Fibroblast of gingiva (primary cell): ENCODE data around the gene PTRH2.
A peak's percentile ranks its signal among the peaks of the same experiment; 100 is the strongest.

ENCODE experiments used
- DNase-seq: peaks from one replicate; pipeline ENCODE4 v3.0.0-alpha.2; 2011; ENCODE audit warnings: low read depth

The PTRH2 gene

DNA sequence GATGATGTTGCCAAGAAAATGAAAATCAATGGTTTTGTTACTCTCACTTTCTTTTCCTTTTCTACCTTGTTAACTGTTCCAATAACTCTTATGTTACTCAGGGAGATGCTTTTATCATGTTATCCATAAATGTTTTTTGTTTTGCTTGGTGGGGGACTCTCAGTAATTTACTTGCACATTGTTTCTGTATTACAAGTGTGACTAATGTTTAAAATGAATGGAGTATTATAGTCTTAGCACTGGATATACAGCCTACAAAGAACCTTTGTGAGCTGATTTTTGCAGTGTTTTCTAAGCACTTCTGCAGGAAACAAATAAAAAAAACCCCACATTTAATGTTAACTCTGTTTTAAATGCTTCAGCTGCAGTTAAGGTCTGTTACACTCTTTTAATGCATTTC lies 12.3 kb upstream of the PTRH2 start:
- no peak for DNase-seq

GRCh38 chr17:59716427-59716826 lies 9.2 kb upstream of the PTRH2 start:
- no peak for DNase-seq

- DNase-seq, result no peak
Observed at GRCh38 chr17:59714255-59714654, 7.0 kb upstream of the PTRH2 start.

DNA sequence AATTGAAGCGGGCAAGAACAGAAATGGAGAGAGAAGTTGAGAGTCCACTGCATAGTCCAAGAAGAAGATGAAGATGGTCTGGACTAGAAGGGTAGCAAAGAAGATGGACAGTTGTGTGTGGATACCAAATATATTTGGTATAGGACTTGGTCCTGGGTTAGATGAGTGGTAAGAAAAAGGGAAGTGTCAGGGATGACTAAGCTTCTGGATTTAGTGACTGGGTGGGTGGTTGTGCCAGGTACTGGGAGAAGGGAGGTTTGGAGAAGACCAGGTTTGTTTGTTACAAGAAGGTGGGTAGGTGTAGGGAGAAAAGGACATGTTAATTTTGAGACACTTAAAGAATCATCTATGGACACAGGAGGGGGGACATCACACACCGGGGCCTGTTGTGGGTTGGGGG lies 5.6 kb upstream of the PTRH2 start:
- no peak for DNase-seq

DNA sequence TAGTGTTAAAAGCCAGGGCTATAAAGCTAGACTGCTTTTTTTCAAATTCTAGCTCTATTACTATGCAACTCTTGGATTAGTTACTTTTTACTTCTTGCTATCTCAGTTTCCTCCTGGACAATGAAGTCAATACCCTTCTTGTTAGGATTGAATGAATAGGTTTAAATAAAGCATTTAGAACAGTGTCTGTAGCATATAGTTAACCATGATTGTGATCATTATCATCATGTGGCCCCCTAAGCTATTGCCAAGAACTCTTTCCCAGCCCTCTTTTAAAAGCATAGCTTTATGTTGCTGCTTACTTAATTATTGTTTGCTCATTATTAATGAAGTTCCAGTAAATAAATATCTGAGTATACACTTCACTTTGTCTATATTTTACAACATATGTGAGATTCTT lies 4.7 kb upstream of the PTRH2 start:
- DNase-seq, result no peak

DNA sequence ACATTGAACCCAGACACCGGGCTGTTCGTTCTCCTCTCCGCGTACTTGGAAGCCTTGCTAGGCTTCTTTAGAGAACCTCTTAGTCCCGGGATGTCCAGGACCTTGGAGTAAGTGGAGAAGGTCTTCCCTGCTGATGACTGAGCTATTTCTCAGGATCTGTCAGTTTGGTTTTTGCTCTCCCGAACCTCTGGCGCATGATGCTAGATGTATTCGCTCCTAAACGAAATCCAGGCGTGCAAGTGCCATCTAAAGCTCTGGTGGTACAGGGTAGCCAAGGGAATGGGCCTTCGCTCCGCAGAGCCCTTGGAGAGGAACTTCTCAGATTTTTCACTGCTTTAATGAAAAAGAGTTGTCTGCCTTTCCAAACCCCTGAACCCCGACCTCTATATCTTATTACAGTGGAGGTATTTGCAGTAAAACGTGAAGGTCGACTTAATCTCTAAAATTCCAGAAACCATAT lies 771 bp upstream of the PTRH2 start:
- peak; percentile 24 for DNase-seq

- no peak for DNase-seq
Observed at GRCh38 chr17:59702304-59702703, 4.9 kb downstream of the PTRH2 start.

- DNase-seq, result no peak
Observed at GRCh38 chr17:59699786-59700185, 7.4 kb downstream of the PTRH2 start.

DNA sequence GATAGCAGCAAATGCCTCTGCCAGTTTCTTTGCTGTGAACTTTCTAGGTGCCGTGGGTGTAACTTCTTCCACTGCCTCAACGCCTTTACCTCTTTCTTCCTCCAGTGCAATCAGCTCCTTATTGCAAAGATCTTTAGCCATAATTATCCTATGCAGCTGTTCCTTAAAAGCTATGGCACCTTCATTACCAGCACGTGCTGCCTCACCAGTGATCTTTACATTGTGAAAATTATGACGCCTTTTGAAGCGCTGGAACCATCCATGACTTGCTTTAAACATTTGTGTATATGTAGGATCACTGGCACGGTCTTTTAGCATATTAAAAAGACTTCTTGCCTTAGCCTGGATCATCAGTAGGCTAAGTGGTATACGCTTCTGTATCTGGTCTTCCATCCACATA lies 8.0 kb downstream of the PTRH2 start:
- no peak for DNase-seq

DNA sequence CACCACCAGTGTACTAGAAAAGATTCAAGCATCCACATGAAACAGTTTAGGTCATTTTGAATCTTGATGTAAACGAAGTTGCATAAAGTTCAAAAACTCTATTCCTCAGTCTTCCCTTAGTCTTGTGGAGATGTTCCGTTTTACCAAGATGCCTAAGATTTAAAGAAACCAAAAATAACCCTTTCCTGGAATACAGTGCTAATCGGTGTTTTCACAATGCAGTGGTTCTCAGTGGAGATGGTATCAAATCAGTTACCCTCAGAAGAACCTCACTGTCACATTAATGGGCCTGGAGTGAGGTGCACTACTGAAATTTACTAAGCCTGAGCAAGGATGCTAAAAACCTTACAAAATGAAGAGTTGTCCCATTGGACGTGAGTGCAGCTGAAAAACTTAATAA lies 9.1 kb downstream of the PTRH2 start:
- no peak for DNase-seq

DNA sequence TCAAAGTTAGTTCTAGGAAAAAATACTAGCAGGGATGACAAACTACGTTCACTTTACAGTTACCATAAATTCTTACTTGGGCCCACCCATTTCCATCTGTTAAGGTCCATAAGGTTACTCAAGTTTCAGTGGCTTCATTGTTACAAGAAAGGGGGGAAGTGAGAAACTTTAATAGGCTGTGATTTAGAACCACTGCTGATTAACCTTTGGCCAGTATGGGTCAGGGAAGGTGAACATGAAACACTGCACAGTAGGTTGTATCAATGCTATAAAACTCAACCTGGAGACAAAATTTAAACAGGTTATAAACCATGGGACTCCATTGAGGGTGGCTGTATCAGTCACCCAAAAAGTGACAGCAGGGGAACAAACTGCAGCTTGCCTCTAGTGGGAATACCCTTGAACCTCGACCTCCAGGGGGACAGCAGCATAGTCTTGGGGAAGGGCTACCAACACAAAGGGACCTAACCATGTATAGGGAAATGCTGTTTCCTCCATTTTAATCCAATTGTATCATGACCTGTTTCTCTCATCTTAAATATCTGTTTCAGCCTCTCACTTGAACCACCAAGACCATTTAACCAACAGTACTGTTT lies 10.4 kb downstream of the PTRH2 start:
- DNase-seq, result no peak

GRCh38 chr17:59695945-59696681 lies 11.1 kb downstream of the PTRH2 start:
- peak; percentile 39 for DNase-seq

DNA sequence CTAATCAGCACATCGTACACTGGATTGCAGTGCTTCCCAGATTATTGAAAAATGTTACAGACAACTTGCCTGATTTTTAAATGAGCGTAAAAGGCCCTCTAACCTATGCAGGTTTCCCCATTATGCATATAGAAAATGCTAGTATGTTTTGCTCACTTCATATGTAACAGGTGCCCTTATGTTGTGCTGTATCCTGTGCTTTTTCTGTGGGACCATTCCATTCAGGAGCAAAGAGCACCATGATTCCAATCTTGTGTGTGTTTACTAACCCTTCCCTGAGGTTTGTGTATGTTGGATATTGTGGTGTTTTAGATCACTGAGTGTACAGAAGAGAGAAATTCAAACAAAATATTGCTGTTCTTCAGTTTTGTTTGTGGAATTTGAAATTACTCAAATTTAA lies 12.9 kb downstream of the PTRH2 start:
- DNase-seq, result no peak

DNA sequence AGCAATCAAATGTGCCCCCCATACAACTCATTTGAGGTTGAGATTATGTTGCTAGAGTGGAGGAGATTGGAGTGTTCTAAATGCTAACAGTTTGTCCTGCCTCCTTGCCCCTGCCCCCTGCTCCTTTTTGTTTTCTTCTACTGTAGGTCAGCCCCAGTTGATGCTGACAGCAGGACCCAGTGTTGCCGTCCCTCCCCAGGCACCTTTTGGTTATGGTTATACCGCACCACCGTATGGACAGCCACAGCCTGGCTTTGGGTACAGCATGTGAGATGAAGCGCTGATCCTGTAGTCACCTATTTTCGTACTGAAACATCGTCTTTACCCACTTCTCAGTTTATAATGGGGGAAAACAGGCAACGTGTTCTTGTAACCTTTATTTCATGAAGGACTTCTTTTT lies 13.6 kb downstream of the PTRH2 start:
- no peak for DNase-seq

DNA sequence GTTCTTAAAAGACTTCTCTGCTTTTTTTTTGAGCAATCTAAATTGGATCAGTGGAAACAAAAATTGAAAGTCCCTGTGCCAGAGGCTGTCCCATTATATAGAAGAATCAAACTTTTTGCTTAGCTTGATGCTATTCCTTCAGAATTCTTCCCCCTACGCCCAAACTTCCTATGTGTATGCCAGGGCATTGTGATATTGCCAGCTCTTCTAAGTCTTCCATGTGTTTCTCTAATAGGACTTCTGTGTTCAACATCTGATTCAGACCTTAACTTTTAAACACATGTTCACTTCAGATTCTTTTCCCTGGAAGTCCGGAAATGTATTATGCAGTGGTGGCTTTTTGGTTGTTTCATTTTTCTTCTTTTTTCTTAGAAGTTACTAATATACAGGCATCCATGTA lies 18.7 kb downstream of the PTRH2 start:
- no peak for DNase-seq

DNA sequence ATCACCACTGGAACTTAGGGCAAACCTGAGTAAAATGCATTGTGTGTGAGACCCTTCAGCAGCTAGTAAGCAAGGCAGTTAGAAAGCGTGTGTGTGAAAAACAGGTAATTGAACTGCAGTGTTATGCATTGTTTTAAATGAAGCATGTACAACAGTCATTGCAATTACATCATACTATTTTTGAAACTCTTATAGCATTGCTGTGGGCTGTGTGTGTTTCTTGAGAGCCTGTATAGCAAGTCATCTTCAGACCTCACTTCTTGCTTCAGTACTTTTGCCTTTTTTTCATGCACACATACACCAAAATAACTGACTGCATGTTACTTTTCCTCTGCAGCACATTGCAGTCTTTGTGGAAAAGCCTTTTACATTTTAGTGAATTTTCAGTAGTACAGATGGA lies 19.2 kb downstream of the PTRH2 start:
- DNase-seq, result no peak

DNA sequence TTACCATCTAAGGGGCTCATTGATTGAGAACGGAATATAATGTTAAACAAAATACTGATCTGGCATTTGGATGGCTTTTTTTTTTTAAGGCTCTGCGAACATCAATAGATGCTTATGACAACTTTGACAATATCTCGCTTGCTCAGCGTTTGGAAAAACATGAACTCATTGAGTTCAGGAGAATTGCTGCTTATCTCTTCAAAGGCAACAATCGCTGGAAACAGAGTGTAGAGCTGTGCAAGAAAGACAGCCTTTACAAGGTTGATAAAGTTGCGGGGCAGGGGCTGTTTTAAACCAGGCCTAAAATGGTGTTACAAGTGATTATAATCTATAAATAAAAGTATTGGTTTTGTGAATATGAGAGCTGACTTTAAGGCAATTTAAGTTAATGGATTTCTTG lies 22.3 kb downstream of the PTRH2 start:
- no peak for DNase-seq

GRCh38 chr17:59683283-59683682 lies 23.9 kb downstream of the PTRH2 start:
- no peak for DNase-seq

GRCh38 chr17:59680314-59680713 lies 26.9 kb downstream of the PTRH2 start:
- DNase-seq, result no peak

DNA sequence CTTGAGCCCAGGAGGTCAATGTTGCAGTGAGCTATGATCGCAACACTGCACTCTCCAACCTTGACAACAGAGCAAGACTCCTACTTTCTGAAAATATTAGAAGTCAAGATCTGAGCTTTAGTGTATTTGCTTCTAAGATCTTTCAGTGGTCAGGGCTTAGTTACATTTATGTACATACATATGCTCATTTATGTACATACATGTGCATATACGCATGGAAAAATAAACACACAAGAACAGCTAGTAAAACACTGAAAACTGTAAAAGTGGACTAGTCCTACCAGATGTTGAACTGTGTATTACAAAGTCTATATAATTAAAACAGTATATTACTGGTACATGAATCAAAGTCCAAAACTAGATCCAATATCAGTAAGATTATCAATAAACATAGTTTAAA lies 28.3 kb downstream of the PTRH2 start:
- DNase-seq, result no peak

DNA sequence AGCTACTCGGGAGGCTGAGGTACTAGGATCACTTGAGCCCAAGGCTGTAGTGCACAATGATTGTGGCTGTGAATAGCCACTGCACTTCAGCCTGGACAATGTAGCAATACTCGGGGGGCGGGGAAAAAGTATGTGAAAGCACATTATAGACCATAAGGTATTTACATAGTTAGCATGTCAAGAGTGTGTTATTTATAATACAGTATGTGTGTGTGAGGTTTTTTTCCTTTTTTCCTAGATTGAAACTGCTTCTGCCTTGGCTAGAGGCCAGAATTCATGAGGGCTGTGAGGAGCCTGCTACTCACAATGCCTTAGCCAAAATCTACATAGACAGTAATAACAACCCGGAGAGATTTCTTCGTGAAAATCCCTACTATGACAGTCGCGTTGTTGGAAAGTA lies 30.5 kb downstream of the PTRH2 start:
- DNase-seq, result peak; percentile 18

- DNase-seq, result no peak
Observed at GRCh38 chr17:59675231-59675630, 32.0 kb downstream of the PTRH2 start.

GRCh38 chr17:59671386-59671785 lies 35.8 kb downstream of the PTRH2 start:
- no peak for DNase-seq

GRCh38 chr17:59669944-59670343 lies 37.3 kb downstream of the PTRH2 start:
- DNase-seq, result no peak
